GM18519 (cell line): Measurements from ENCODE around the gene CDKN2C.
"Not testable (repeated sequence)": the region's sequence is repeated elsewhere in the genome, so short reads cannot be mapped to it uniquely, and the experiment has no call there.

Source experiments
- ATAC-seq: cut with Tn5 transposase; IDR thresholded peaks from one replicate; pipeline ENCODE4 v1.9.1; 2021; ENCODE audit warnings: mild to moderate bottlenecking, moderate library complexity; ENCODE audit not compliant: unreplicated experiment, low FRiP score

CDKN2C gene

DNA sequence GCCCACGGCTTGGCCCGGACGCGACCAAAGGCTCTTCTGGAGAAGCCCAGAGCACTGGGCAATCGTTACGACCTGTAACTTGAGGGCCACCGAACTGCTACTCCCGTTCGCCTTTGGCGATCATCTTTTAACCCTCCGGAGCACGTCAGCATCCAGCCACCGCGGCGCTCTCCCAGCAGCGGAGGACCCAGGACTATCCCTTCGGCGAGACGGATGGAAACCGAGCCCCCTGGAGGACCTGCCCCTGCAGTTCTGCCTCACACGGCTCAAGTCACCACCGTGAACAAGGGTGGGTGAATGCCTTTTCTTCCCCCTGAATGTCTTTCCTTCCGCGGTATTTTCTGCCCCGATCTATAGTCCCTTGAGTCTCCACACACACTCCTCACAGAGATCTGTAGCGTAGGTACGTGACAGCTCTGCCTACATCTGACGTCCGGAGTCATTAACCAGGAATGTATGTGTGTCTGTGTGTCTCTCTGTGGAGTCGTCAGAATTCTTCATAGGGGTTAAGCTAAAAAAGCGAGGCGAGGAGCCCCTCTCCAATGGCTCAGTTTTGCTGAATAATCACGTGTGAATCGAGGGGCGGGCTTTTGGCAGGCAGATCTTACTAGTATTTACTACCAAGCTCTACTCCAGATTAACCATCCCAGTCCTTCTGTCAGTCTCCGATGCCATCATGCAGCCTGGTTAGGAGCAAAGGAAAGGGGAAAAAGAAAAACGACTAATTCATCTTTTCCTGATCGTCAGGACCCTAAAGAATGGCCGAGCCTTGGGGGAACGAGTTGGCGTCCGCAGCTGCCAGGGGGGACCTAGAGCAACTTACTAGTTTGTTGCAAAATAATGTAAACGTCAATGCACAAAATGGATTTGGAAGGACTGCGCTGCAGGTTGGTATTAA is at the start of gene CDKN2C:
CDKN2C (plus strand) TSS at position 635 of the 898 bp plus-strand sequence; CDS start at position 759, 124 bp downstream.
- ATAC-seq: peak; percentile 18

DNA sequence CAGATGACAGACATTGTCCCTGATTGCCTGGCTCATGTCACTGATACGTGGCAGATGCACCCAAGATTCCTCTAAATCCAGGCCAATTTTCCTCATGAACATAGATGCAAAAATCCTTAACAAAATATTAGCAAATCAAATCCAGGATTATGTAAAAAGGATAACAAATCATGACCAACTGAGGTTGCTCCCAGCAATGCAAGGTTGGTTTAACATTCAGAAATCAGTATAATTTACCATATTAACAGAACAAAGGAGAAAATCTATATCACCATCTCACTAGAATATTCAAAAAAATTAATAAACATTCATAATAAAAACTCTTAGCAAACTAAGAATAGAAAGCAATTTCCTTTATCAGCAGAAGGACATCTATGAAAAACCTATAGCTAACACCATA is 49.6 kb upstream of the CDKN2C start:
- ATAC-seq: no peak

DNA sequence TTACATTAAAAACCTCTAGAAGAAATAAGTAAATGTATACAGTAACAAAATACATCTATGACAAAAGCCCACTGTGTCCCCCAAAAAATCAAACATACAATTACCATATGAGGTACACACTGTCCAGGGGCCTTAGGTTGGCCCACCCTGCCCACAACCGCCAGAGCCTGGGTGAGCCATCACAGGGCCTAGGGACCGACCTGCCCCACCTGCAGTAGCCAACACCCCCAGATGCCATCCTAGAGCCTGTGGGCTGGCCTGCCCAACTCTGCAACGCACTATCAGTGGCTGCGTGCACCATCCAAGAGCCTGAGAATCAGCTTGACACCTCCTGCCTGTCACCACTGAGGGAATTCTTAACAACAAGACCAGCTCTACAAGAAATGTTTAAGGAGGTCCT is 49.0 kb upstream of the CDKN2C start:
- no peak for ATAC-seq

DNA sequence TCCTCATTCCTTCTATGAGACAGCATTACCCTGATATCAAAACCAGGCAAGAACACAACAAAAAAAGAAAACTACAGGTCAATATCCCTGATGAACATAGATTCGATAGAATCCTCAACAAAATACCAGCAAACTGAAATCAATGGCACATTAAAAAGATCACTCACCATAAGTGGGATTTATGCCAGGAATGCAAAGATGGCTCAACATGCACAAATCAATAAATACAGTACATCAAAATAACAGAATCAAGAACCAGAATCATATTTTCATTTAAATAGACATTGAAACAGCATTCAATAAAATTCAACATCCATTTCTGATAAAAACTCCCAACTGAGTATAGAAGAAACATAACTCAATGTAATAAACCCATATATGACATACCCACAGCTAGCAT is 46.5 kb upstream of the CDKN2C start:
- no peak for ATAC-seq

DNA sequence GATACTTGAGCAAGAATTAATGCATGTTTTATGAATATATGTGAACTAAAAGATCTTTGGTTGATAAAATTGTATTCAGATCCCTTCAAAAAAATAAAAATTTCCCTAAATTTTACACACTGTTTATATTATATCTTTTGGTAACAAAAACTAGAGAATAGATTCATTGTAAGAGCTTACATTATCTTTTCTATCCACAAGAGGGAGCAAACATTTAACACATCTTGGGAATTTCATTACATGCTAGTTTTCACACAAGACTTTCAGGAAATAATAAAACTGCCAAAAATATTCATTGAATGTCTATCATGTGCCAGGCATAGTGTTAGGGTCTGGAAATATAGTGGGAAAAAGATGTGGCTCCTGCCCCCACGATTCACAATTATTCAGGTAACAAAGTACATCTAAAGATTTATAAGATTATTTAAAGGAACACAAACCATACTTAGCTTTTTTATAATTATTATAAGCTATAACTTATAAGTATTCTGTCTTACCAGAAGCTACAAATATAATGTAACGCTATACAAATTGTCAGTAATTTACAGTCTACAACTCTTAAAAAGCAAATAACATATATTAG is 40.6 kb upstream of the CDKN2C start:
- ATAC-seq: no peak

DNA sequence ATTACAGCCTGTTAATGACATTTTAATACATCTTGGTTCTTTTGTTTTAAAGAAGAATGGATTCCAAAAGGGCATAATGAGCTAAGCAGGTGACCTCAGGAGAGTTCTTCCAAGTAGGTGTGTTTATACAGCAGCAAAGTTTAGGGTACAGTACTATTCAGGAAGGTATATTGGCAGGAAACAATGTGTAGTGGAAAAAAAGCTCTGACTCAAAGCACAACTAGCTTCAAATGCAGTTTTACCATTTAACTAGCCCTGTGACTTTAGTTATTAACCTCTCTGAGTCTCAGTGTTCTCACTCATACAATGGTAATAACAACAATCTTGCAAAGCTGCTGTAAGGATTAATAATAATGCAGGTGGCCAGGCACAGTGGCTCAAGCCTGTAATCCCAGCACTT is 39.9 kb upstream of the CDKN2C start:
- peak; percentile 86 for ATAC-seq

DNA sequence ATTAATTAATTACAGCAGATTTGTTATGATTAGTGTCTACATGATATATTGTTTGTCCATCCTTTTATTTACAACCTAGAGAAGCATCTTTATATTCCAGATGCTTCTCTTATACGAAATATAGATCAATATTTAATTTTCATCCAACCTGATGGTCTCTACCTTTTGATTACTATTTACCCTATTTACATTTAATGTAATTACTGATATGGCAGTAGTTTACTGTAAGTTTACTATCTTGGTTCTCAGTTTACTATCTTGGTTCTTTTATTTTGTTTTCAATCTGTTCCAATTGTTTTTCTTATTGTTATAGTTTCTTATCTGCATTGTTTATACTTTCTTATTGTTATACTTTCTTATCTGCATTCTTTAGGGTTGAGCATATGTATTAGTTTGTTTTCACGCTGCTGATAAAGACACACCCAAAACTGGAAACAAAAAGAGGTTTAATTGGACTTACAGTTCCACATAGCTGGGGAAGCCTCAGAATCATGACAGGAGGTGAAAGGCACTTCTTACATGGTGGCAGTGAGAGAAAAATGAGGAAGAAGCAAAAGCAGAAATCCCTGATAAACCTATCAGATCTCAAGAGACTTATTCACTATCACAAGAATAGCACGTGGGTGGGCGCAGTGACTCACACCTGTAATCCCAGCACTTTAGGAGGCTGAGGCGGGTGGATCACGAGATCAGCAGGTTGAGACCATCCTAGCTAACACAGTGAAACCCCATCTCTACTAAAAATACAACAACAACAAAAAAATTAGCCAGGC is 38.9 kb upstream of the CDKN2C start:
- no peak for ATAC-seq

DNA sequence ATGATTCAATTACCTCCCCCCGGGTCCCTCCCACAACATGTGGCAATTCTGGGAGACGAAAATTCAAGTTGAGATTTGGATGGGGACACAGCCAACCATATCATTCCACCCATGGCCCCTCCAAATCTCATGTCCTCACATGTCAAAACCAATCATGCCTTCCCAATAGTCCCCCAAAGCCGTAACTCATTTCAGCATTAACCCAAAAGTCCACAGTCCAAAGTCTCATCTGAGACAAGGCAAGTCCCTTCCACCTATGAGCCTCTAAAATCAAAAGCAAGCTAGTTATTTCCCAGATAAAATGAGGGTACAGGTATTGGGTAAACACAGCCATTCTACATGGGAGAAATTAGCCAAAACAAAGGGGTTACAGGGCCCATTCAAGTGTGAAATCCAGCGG is 38.0 kb upstream of the CDKN2C start:
- ATAC-seq: not testable (repeated sequence)

DNA sequence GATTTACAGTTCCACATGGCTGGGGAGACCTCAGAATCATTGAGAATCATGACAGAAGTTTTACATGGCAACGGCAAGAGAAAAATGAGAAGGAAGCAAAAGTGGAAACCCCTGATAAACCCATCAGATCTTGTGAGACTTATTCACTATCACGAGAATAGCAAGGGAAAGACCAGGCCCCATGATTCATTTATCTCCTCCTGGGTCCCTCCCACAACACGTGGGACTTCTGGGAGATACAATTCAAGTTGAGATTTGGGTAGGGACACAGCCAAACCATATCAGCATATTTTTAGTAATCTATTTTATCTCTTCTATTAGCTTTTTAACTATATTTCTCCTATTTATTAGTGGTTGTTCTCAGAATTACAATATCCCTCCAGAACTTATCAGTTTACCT is 36.3 kb upstream of the CDKN2C start:
- not testable (repeated sequence) for ATAC-seq

DNA sequence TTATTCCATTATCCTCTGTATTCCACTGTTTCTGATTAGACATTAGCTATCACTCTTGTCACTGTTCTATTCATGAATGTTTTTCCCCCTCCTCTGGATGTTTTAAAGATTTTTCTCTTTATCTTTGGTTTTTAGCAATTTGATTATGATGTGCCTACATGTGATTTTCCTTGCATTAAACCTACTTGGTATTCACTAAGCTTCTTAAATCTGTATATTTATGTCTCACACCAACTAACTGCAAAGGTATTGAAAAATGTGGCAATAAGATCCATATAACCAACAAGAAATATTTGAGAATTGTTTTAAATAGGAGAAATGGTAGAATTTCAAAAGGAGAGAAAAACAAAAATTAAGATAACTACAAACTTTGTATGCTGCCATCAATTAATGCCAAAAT is 35.2 kb upstream of the CDKN2C start:
- ATAC-seq: no peak

DNA sequence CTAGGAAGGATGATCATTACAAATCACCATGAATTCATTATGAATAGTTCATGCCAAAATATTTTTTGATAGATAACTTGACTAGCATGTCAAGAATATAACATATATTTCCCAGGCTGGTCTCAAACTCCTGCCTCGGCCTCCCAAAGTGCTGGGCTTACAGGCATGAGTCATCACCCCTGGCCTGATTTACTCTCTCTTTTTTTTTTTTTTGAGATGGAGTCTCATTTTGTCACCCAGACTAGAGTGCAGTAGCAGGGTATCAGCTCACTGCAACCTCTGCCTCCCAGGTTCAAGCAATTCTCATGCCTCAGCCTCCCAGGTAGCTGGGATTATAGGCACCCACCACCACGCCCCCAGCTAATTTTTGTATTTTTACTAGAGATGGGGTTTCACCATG is 34.8 kb upstream of the CDKN2C start:
- ATAC-seq: not testable (repeated sequence)

DNA sequence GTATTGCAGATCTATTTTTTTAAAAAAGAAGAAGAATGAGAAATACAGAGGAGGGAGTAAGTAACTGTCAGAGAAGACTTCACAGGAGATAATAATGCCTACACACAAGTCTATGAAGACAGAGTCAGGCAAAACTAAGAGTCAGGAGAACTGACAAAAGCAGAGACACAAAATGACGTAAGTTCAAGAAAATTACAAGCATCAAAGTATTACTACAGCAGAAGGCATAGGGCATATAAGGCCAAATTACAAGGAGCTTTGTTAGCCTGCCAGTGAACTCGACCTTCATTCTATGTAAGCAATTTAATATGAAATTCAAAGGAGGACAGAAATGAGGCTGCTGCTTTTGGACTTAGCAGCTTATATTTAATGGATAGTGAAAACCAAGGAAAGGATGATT is 33.7 kb upstream of the CDKN2C start:
- no peak for ATAC-seq

DNA sequence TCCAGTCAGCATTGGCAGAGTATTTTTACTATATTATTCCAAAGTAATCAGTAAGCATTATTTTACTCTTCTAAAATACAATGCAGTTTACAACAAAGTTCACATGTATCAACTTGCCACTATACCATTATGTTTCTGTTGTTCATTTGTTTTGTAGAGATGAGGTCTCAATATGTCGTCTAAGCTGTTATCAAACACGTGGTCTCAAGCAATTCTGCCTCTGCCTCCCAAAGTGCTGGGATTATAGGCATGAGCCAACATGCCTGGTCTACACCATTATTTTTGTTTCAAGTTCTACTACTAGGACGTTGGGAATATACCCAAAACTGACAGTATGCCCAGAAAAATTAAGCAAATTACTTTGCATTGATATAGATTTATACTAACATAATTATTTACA is 29.8 kb upstream of the CDKN2C start:
- ATAC-seq: no peak

DNA sequence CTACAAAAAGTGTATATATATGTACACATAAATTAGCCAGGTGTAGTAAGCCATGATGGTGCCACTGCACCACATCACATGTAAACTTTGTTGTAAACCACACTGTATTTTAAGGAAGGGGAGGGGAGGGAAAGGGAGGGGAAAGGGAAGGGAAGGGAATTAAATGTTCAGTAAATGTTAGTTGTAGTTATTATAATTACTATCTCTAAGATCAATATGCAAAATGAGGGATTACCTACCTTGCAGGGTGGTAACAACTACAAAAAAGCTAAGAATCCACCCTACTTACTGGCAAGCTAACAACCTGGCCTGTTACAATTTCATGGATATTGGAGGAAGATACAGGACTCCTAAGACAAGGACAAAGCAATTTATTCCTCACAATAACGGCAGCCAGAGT is 27.7 kb upstream of the CDKN2C start:
- ATAC-seq: no peak

DNA sequence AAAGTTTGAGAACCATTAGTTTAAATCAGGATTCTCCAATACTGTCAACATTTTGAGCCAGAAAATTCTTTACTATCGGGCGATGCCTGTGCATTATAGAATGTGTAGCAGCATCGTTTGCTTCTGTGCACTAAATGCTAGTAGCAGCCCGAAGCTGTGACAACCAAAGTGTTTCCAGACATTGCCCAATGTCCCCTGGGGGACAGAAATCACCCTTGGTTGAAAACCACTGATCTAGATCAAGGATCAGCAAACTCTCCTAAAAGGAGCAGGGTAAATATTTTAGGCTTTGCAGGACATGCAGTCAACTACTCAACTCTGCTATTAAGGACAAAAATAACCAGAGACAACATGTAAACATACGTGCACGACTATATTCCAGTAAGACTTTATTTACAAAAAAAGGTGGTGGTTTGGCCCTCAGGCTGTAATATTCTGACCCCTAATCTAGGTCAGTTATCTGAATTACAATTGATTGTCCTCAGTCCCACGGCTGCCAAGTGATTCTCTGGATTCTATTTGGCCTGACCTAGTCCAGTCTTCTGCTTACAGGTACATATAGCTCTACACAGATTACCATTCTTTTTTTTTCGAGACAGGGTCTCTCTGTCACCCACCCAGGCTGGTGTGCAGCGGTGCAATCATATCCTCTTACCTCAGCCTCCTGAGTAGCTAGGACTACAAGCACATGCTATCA is 20.6 kb upstream of the CDKN2C start:
- ATAC-seq: no peak

DNA sequence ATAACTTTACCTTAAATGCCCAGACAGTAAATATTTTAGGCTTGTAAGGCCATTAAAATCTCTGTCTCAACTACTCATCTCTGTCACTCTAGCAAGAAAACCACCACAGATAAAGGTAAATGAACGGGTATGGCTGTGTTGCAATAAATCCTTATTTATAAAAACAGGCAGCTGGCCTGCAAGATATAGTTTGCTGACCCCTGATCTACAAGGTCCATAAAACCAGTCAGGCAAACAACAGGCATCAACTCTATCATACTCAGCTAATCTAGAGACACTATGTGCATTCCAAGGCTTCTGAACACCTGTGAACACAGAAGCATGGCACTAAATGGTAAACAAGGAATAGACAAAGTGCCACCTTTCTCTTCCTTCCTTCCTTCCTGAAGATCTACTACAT is 19.6 kb upstream of the CDKN2C start:
- no peak for ATAC-seq

DNA sequence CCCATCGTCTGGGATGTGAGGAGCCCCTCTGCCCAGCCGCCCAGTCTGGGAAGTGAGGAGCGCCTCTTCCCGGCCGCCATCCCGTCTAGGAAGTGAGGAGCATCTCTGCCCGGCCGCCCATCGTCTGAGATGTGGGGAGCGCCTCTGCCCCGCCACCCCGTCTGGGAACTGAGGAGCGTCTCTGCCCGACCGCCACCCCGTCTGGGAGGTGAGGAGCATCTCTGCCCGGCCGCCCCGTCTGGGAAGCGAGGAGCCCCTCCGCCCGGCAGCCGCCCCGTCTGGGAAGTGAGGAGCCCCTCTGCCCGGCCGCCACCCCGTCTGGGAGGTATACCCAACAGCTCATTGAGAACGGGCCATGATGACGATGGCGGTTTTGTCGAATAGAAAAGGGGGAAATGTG is 17.5 kb upstream of the CDKN2C start:
- not testable (repeated sequence) for ATAC-seq

DNA sequence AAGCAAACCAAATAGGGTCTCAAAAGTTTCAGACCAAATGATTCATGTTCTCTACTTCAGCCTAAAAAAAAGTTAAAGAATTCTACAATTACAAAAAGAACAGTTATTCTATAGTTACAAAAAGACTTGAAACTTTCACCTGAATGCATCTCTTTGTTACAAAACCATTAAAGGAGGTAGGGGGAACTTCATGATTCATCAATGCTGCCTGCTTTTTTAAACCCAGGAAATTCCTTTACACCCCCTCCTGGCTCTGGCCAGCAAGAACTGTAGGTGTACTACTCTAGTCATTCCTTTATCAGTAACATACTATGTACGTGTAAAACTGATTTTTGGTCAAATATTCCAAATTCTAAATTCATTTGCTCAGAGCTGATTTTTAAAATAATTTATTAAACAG is 14.9 kb upstream of the CDKN2C start:
- ATAC-seq: no peak

DNA sequence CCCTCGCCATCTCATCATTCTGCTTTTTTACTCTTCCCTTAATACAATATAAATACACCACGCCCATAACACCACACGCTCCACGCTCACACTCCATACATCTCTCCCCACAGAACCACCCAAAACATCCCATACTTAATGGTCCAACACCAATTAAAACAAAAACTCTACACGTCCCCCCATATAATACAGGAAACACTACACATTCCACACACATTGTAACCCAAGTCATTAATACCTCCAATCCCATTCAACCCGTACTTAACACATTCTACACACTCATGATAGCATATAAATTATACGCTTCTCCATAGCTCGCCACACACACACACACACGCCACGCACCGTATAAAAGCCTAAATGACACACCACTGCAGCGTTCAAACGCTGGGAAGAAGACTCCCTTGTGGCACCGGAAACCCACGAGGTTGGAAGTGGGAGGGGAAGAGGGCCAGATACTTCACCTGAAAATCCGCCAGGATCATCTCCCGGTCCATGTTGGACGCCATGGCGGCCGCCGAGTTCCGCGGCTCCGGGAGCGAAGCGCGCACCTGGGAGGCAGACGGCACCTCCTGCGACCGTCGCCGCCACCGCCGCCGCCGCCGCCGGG is 10.6 kb upstream of the CDKN2C start:
- no peak for ATAC-seq
